GM18526 (cell line): ENCODE data around the gene GRXCR2.

ENCODE experiments used
- POLR2A ChIP-seq: IDR thresholded peaks from 3 replicates; pipeline ENCODE4 v1.6.1; 2011; ENCODE audit not compliant: insufficient read length; ENCODE audit errors: extremely low read depth

GRXCR2 gene, protein sequence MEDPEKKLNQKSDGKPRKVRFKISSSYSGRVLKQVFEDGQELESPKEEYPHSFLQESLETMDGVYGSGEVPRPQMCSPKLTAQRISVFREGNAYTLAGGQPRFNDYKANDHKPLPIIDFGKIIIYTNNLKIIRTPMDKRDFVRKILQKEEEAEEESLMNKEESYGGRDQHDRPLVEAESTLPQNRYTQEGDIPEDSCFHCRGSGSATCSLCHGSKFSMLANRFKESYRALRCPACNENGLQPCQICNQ

DNA sequence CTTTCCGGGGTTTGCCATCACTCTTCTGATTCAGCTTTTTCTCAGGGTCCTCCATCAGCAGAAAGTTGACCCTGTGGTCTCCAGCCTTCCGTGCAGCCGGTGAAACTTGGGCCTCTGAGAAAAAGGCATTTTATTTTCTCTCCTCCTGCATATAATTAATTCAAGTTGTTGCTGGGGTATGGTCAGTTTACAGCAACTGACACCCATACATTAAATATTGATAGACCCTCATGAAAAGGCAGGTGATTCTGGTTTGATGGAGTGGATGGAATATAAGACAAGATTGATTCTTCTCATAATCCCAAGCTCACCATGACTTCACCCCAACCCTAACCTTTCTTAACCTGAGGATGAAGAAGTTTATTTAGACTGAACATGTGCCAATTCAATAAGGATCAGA lies at the start of gene GRXCR2:
Gene GRXCR2, minus strand, starts transcription at position 101 of the 400 bp plus-strand sequence. Its CDS starts 46 bp downstream, at position 55.
- TF ChIP-seq POLR2A = no peak

DNA sequence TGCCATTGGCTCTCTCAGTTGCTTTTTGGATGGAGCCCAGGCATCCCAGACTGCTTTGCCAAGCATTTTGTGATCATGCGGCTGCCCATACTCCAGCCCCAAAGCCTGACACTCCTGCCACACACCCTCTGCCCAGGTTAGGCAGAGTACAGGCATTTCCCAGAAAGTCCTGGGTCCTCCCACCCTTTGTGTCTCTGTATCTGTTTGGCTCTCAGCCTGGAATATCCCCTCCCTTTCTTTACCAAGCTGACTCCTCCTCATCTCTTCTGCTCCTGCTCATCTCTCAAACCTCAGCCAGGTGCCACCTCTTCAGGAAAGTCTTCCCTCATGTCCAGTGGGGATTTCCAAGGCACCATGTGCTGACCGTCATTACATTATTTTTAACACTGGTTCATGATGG lies 49.2 kb upstream of the GRXCR2 start:
- TF ChIP-seq POLR2A = no peak

DNA sequence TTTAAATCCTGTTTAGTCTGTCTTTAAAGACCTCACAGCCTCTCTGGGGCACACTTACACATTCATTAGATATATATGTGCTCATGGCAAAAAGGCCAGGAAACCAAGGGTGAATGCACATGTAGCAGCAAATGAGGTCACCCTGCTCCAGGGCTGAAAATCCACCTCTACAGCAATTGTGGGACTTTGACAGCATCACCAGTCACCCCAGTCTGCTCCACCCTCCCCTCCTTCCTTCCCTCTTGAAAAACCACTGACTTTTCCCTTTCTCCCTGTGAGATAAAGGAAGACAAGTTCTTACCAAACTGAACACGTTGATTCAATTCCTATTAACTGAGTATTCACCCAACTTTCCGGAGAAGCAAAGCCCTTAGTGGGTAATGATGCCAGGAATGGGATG lies 48.4 kb upstream of the GRXCR2 start:
- no peak for TF ChIP-seq POLR2A

DNA sequence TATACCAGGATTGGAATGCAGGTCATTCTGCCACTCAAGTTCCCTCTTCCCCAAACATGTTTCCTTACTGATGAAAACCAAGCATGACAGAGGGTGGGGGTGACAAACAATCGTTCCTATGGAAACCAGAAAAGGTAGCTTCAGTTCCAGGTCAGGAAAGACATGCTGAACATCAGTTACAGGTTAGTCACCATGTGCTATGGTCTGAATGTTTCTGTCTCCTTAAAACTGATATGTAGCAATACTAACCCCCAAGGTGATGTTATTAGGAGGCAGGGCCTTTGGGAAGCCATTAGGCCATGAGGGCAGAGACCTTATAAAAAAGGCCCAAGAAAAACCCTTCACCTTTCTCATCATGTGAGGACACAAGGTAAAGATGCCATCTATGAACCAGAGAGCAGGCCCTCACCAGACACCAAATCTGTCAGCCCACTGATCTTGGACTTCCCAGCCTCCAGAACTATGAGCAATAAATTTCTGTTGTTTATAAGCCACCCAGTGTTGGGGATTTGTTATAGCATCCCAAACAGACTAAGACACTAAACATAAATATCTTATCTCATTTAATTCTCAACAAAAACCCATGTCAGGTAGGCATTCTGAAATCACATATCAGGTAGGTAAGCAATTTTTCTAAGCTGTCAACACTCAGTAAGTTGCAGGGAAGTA lies 47.9 kb upstream of the GRXCR2 start:
- TF ChIP-seq POLR2A = no peak

DNA sequence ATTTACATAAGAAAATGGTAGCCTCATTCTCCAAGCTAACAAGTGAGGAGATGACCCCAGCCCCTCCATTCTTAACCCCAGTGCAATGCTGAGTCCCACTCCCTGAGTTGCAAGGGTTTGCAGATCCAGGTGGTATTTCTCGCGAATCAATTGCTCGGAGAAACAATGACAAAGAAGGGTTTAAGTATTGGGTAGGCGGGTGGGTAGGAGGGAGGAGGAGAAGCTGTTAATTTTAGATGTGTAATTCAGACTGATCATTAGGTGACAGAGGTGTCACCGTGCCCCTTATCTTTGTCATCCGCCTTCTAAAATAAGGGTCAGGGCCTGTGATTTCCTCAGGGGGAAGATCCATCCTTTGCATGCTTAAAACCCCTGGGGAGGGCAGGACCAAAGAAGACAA lies 46.6 kb upstream of the GRXCR2 start:
- no peak for TF ChIP-seq POLR2A

DNA sequence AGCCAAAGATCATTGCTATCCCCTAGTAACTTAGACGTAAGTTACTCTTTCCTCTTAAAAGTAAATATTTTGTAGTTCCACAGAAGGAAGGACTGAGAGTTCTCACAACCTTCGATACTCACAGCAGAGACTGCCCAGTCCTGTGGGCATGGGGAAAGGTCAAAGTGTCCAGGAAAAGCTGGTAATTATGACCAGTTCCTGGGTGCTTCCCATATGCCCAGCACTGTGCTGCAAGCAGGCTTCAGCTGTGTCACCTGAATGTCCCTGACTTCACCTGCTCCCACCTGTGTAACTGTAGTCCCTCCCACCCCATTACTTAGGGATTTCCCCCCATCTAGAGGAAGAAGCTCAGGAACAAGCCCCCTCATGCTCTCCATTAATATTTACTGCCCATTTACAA lies 45.6 kb upstream of the GRXCR2 start:
- no peak for TF ChIP-seq POLR2A

DNA sequence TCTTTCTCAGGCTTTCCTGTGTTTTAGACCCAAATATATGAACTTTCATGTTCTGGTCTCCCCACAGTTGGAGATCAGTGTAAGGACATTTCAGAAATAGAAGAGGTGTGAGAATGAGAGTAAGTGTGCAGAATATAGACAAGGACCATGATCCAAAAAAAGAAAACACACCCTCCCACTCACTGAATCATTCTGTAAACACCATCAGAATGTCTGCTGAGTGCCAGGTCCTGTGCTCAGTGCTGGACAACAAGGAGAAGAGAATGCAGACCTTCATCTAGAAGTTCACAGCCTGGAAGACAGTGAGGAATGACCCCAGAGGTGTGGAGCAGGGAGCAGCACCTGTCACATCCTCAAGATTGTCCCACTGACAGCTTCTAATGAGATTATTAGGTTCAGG lies 44.5 kb upstream of the GRXCR2 start:
- no peak for TF ChIP-seq POLR2A

DNA sequence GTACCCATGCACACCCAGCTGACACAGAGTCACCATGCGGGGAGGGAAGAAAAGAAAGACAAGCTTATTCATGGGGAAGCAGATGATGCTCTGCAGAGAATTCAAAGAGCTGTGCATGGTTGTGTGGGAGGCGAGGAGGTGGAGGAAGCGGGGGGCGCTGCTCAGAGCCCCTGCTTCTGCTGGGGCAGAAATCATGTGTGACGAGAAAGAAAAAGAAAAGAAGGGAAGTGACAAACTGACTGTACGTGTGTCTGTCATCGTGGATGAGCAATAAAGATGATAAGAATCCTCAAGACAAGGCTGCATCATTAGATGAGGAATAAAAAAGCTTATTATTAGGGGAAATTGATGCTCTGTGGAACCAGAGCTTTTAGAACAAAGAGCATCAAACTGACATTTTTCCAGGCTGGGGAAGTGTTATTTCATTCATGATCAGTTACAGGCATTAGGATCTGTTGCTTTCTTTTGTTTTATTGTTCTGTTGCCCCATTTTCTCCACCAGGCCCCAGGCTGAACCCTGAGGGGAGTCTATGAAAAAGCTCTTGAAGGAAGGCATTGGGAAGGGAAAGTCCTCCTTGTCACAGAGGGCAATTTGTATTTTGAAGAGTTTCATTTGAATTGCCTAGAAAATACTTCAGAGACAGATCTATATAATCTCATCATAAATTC lies 43.3 kb upstream of the GRXCR2 start:
- TF ChIP-seq POLR2A = no peak

DNA sequence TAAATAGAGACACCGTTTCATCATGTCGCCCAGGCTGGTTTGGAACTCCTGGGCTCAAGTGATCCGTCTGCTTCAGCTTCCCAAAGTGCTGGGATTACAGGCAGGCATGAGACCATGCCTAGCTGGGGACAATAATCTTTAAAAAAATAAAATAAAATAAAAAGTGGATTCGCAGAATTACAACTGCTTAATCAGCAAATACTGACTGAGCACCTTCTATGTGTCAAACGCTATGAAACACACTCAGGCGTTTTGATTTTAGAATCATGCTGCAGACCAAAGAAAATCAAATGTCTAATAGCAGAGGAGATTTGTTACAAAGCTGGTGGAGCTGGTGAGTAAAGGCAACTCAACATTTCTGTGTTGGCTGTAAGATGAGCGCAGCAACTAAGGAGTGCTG lies 40.9 kb upstream of the GRXCR2 start:
- TF ChIP-seq POLR2A = no peak

DNA sequence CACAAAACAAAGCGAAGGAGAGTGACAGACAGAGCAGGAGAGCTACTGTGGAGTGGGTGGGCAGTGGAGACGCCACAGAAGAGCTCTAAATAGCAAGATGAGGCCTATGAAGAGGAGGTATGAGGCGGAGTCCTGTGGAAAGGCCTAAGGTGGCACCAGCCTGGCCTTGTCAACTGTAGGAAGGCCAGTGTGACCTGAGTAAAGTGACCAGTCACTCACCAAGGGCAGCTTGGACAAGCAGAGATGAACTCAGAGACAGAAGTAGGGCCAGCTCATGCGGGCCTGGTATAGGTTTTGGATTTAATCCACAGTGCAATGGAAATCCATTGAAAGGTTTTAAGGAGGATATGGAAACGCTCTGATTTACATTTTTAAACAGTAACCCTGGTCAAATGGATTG lies 39.8 kb upstream of the GRXCR2 start:
- no peak for TF ChIP-seq POLR2A

DNA sequence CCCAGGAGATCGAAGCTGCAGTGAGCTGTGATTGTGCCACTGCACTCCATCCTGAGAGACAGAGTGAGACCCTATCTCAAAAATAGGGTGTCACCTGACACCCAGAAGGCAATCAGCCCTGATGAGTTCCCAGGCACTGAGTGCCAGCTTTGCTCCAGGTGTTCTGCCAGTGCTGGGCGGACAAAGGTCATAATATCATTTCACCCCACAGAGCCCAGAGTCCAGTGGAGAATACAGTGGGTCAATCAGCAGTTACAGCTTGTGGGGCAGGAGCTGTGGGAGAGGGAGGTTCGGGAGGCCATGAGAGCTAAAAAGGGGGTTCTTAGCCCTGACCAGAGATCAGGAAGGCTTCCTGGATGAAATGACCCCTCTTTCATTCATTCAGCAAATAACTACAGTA lies 39.2 kb upstream of the GRXCR2 start:
- TF ChIP-seq POLR2A = no peak

DNA sequence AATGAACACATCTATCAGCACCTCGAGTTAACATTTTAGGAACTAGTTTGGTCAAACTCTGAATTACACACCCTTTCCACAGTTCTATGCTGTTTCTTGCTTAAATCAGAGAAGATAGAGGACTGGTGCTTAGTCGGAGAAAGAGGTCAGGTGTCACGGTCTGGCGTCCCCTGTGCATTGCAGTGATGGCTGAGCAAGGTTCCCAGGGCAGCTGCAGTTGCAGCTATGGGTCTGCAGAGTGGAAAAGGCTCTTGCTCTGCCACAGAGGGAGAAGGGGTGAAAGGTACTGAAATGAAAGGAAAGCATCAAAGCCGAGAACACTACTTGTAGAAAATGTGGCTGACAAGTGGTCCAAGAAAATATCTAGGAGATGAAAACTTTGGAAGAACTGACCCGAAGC lies 38.4 kb upstream of the GRXCR2 start:
- TF ChIP-seq POLR2A = no peak

DNA sequence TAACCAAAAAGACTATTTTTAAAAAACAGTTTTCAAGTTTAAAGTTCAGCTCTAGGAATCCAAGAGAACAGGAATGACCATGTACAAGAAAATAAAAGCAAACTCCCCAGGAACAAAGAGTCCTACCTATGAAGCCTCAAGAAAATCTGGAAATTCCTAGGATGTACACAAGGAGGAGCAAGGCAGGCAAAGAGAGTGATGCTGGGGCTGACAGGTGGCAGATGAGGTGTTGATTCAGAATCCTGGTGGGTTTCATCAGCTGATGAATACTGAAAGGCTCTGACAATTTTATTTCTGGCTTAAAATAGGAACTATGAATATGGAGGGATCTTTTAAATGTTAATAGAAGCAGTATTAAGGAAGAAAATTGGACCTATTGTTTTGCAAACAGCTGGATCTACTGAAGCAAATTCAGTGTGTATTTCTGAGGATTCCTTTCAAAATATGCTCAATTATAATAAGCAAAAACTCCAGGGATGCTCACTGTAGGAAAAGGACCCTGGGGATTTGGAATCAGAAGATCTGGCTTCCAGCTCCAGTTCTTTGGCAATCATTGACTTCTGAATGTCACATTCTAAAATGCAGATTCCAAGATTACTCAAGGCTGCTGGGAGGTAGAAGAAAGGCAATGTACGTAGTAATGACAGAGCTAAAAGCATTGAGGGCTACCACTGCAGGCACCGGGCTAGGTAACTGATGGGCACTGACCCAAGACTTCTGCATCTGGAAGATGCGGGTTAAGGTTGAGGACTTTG lies 35.6 kb upstream of the GRXCR2 start:
- TF ChIP-seq POLR2A = no peak

DNA sequence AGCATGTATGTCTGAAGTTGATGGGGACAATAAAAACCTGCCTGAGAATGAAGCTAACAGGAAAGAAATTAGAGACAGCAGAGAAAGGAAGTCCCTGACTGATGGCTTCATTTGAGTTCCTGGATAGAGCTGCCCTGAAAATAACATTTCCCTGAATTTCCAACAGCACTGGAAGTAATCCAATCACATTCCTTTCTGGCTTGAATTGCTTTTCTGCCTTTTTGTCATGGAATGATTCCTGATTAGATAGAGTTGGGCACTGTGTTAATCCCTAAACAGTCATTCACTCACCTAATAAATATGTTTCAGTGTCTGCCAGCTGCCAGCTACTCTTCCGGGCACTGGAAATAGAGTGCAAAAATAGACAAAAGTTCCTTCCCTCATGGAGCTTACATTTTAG lies 33.6 kb upstream of the GRXCR2 start:
- no peak for TF ChIP-seq POLR2A

DNA sequence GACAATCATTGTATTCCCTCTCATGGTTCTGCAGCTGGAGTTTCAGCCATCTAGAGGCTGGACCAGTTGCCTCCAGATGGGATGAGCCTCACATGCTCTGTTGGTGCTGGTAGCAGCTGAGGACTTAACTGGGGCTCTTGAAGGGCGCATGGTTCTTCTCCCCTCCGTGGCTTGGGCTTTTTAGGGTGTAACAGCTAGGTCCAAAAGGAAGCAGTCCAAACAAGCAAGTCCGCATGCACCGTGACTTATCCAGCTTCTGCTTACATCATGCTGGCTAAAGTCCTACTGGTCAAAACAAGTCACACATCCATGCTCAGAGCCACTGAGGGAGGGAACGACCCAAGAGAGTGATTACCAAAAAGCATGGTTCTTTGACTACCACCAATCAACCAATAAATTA lies 31.9 kb upstream of the GRXCR2 start:
- TF ChIP-seq POLR2A = no peak

DNA sequence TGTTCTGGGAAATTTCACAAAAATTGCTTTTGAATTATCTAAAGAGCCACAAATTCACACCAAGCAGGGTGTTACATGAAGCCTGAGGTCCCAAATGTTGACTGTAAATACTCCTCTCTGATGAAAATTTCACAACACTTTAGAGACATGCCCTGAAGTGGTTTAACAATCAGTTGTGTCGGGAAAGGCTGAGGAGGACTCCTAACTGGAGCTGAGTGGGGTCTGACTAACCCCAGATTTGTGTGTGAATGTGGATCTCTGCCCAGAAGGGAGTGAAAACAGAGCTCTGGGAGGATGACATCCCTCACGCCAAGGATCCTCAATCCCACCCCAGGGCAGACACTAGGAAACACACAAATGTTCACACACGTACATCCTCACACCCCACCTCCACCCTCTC lies 31.1 kb upstream of the GRXCR2 start:
- TF ChIP-seq POLR2A = no peak

DNA sequence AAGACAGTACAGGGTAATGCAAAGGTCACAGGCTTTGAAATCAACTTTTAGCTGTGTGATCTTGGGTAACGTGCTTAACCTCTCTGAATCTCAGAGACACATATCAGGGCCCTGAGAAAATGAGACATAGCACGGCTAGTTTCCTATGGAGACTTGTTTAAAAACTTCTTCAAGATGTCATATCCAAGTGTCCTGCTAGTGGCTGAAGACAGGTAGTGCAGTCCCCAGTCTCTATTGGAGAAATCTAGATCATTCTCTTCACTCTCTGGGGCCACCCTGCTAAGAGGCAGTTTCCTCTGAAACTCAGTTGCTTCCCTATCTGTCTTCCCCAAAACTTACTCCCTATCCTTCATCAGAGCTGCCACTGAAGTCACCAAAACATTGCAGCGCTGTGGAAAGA lies 30.3 kb upstream of the GRXCR2 start:
- TF ChIP-seq POLR2A = no peak

DNA sequence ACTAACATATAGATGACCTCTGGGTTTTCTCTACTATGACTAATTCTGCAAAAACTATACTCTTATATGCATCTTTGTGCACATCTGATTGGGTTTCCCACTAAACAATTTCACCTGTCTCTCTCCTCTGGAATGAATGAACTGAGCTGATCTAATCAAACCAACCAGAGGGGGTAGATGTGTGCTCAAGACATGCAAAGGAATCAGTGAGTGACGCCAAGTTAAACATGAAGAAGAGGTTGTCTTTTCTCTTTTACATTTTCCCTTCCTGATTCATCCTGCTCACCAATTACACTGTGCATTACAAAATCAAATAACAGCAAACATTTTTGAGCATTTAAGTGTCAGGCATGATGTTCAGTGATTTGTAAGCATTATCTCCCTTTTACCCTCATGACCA lies 29.6 kb upstream of the GRXCR2 start:
- TF ChIP-seq POLR2A = no peak
